Measurements from ENCODE around the gene FLRT2.

The FLRT2 gene

GRCh38 chr14:85529803-85530574 lies at the start of gene FLRT2:
FLRT2 (plus strand) TSS chr14:85530144; CDS start chr14:85621515, 91,371 bp downstream.
- no peak for FAIRE-seq

- FAIRE-seq, result no peak
Observed at GRCh38 chr14:85481471-85481870, 48.5 kb upstream of the FLRT2 start.

- no peak for FAIRE-seq
Observed at GRCh38 chr14:85482552-85482951, 47.4 kb upstream of the FLRT2 start.

GRCh38 chr14:85483037-85483436 lies 46.9 kb upstream of the FLRT2 start:
- peak; percentile 94 for FAIRE-seq

GRCh38 chr14:85483652-85484051 lies 46.3 kb upstream of the FLRT2 start:
- no peak for FAIRE-seq

- no peak for FAIRE-seq
Observed at GRCh38 chr14:85487215-85487614, 42.7 kb upstream of the FLRT2 start.

- FAIRE-seq, result no peak
Observed at GRCh38 chr14:85501751-85502150, 28.2 kb upstream of the FLRT2 start.

- no peak for FAIRE-seq
Observed at GRCh38 chr14:85508863-85509262, 21.1 kb upstream of the FLRT2 start.

GRCh38 chr14:85512451-85512850 lies 17.5 kb upstream of the FLRT2 start:
- FAIRE-seq, result no peak

GRCh38 chr14:85514487-85514886 lies 15.5 kb upstream of the FLRT2 start:
- no peak for FAIRE-seq

- FAIRE-seq, result no peak
Observed at GRCh38 chr14:85516239-85517113, 13.5 kb upstream of the FLRT2 start.

GRCh38 chr14:85517114-85517688 lies 12.7 kb upstream of the FLRT2 start:
- FAIRE-seq, result no peak

GRCh38 chr14:85519661-85520305 lies 10.2 kb upstream of the FLRT2 start:
- FAIRE-seq, result no peak

- FAIRE-seq, result no peak
Observed at GRCh38 chr14:85520581-85520980, 9.4 kb upstream of the FLRT2 start.

- FAIRE-seq, result no peak
Observed at GRCh38 chr14:85523624-85524023, 6.3 kb upstream of the FLRT2 start.

GRCh38 chr14:85527006-85527405 lies 2.9 kb upstream of the FLRT2 start:
- FAIRE-seq, result no peak

GRCh38 chr14:85527445-85528035 lies 2.4 kb upstream of the FLRT2 start:
- FAIRE-seq, result no peak

- no peak for FAIRE-seq
Observed at GRCh38 chr14:85528080-85528896, 1.7 kb upstream of the FLRT2 start.

- no peak for FAIRE-seq
Observed at GRCh38 chr14:85528897-85529631, 880 bp upstream of the FLRT2 start.

- no peak for FAIRE-seq
Observed at GRCh38 chr14:85530626-85531025, 682 bp downstream of the FLRT2 start.

GRCh38 chr14:85531141-85531586 lies 1.2 kb downstream of the FLRT2 start:
- no peak for FAIRE-seq
